Heart left ventricle (tissue), 16 donors: Measurements from ENCODE around the gene PLSCR2. TPM values are rescaled to one million over a fixed set of nuclear protein-coding genes. Genes with fewer than 3 reads are reported as not detected.

Experiments used
- ATAC-seq, 4 donors: fragments of 200-7000 bp; cut with Tn5 transposase; one replicate each; pipeline ENCODE4 v1.9.1; 2020 to 2022; ENCODE audit warnings: moderate library complexity in 4 of 4, mild to moderate bottlenecking in 3 of 4, moderate number of reproducible peaks in 1 of 4
- DNase-seq, 5 donors: peaks; one replicate each; pipeline ENCODE4 v3.0.0-alpha.2; 2020
- H3K27ac ChIP-seq, 12 donors: fragments of 200-600 bp; sonication (generic) in 4 of 12; one replicate each; pipeline versions ENCODE4 v1.5.0 to v1.8.0; 2016 to 2022; ENCODE audit warnings: mild to moderate bottlenecking in 2 of 12
- H3K27me3 ChIP-seq, 9 donors: fragments of 200-600 bp; sonication (generic) in 2 of 9; one replicate each; pipeline versions ENCODE4 v1.5.1 to v1.8.0; 2016 to 2022; ENCODE audit warnings: mild to moderate bottlenecking in 3 of 9
- H3K36me3 ChIP-seq, 9 donors: fragments of 200-600 bp; sonication (generic) in 2 of 9; one replicate each; pipeline versions ENCODE4 v1.5.0 to v1.8.0; 2018 to 2022; ENCODE audit warnings: mild to moderate bottlenecking in 2 of 9
- H3K4me1 ChIP-seq, 12 donors: fragments of 200-600 bp; sonication (generic) in 4 of 12; one replicate each; pipeline versions ENCODE4 v1.5.0 to v1.8.0; 2016 to 2022; ENCODE audit warnings: mild to moderate bottlenecking in 3 of 12
- H3K4me3 ChIP-seq, 12 donors: fragments of 200-600 bp; sonication (generic) in 4 of 12; one replicate each; pipeline versions ENCODE4 v1.5.0 to v1.8.0; 2017 to 2022; ENCODE audit warnings: mild to moderate bottlenecking in 9 of 12, moderate library complexity in 4 of 12
- H3K9me3 ChIP-seq, 12 donors: fragments of 200-600 bp; sonication (generic) in 4 of 12; one replicate each; pipeline versions ENCODE4 v1.5.0 to v1.8.0; 2016 to 2022; ENCODE audit warnings: mild to moderate bottlenecking in 1 of 12
- POLR2A ChIP-seq, 2 donors: fragments of 450-650 bp; IDR thresholded peaks; one replicate each; pipeline ENCODE4 v1.6.1; 2017; ENCODE audit warnings: antibody characterized with exemption in 2 of 2, mild to moderate bottlenecking in 2 of 2, moderate library complexity in 2 of 2
- WGBS, 4 donors: extraction: QIAGEN DNeasy Blood & Tissue Kit in 2 of 4; methylation state at CpG; one replicate each; pipeline versions ENCODE4 v1.1.5 to v1.1.7; 2013 to 2018; 5-methylcytosine and 5-hydroxymethylcytosine counted together
- intact Hi-C, 10 donors: fragments of 100-400 bp; cut with DNase I; formaldehyde crosslinking; loops; one replicate each; pipeline versions ENCODE4 v1.11.1 to v1.14.2; 2022
- polyA plus RNA-seq, 2 donors: library from polyadenylated mRNA; stranded (reverse); fragments of 200-250 nt; gene quantifications; one replicate each; pipeline ENCODE4 v1.2.3, GENCODE V29; 2013
- total RNA-seq, 9 donors: library from RNA; depleted of rRNA in 2 of 9; stranded (reverse); fragments of >200 nt in 2 of 9; fragmentation: NEBNext Ultra II Directional in 3 of 9; extraction: Animal tissue kit (Norgen Biotek cat#: 25700) in 3 of 9; gene quantifications; one replicate each; pipeline versions ENCODE4 v1.1.0 to v1.2.4, GENCODE V29; 2016 to 2023
- TF ChIP-seq, protein P1 (sequence below), 12 donors: fragments of 200-600 bp; sonication (generic) in 4 of 12; IDR thresholded peaks; one replicate each; pipeline versions ENCODE4 v1.5.0 to v1.8.0; 2018 to 2022; ENCODE audit warnings: antibody characterized with exemption in 12 of 12, mild to moderate bottlenecking in 5 of 12
- donor health status: ischemic (EF 13 %, LVEDD 7.1; RV severe dilation, severe dysfunction).
- donor health status: healthy with polysubstance abuse.
- donor health status: DM: no; HTN: yes; CAD: no.
- donor health status: DM: no; HTN: no; CAD: no.
- donor health status: ischemic (EF 25% LVEDD 6.9; RV normal size, moderate dysfunction).
- donor health status: ischemic (EF 25% LVEDD 5.7; RV mildly dilated, moderate dysfunction).
- donor health status: healthy.
- donor health status: DM: yes; HTN: yes; CAD: no.
- donor health status: ischemic (EF 35%, LVEDD 5.7; RV mildly dilated, moderate dysfunction).
- donor health status: nonischemic (EF 11% LVEDD 7.7; RV severe dilation, severe dysfunction).
- donor health status: DM: yes; HTN: yes; CAD: no.
- donor health status: PGD.
- donor health status: ischemic (EF 29% LVEDD 5.4; RV normal size, mild dysfunction).
- donor health status: nonischemic (EF 23%, LVEDD 6.1; RV moderate dilation, normal function).

PLSCR2 gene
- total and polyA plus RNA-seq, 11 donors, result not detected

DNA sequence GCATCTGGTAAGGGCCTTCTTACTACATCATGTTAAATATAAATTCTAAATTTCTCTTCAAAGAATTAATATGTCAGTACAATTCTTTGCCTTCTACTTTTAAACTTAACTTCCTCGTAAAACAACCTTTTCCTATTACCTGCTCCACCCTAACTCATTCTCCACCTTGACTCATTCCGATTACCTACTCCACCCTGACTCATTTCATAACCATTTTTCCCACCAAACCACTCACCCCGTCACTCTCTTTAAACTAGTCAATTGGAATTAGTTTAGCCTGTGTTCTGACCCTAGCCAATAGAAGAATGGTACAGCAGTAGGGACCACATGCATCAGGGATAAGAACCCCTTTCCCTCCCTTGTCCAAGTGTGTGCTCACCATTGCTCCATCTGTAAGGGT, 65.6 kb downstream of the PLSCR2 start:
- ATAC-seq (no peak), DNase-seq (no peak)
- TF ChIP-seq POLR2A (IDR thresholded peaks at IDR 0.05), result no peak
- TF ChIP-seq, protein P1, sequence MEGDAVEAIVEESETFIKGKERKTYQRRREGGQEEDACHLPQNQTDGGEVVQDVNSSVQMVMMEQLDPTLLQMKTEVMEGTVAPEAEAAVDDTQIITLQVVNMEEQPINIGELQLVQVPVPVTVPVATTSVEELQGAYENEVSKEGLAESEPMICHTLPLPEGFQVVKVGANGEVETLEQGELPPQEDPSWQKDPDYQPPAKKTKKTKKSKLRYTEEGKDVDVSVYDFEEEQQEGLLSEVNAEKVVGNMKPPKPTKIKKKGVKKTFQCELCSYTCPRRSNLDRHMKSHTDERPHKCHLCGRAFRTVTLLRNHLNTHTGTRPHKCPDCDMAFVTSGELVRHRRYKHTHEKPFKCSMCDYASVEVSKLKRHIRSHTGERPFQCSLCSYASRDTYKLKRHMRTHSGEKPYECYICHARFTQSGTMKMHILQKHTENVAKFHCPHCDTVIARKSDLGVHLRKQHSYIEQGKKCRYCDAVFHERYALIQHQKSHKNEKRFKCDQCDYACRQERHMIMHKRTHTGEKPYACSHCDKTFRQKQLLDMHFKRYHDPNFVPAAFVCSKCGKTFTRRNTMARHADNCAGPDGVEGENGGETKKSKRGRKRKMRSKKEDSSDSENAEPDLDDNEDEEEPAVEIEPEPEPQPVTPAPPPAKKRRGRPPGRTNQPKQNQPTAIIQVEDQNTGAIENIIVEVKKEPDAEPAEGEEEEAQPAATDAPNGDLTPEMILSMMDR (IDR thresholded peaks at IDR 0.05), result no peak
- H3K9me3 ChIP-seq, result no peaks in the 10 kb centered on the region
- intact Hi-C loops, result no loop called here
- no peak overlapping the region for H3K27ac ChIP-seq
- H3K4me3 ChIP-seq, result no peak overlapping the region
- WGBS, 4 donors, result 92 to 95% (median 94%) methylated on average over 3 of the region's 3 CpGs
- H3K4me1 ChIP-seq, result no peaks in the 10 kb centered on the region
- no peaks in the 10 kb centered on the region for H3K27me3 ChIP-seq
- no peaks in the 10 kb centered on the region for H3K36me3 ChIP-seq

DNA sequence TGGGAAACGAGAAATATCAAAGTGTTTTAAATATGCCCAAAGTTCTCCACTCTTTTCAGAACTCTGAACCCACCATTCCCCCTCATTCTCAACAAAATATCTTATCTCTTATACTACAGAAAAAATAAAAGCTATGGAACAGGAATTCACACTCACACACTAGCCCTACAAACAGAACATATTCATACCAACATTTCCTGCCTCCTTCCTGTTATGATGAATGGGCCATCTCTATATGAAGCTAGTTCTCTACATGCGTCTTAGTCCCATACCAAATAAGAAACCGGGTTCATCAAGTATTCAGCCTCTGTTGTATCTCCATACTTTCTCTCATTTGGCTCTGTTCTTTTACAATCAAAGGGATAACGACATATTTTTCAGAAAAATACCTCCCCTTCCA, 72.6 kb downstream of the PLSCR2 start:
- 73 to 83% (median 81%) methylated on average over 4 of the region's 4 CpGs for WGBS, 4 donors
- ATAC-seq, result no peak
- H3K4me3 ChIP-seq, result no peak overlapping the region
- no peaks in the 10 kb centered on the region for H3K9me3 ChIP-seq
- DNase-seq, result no peak
- H3K27me3 ChIP-seq, result no peaks in the 10 kb centered on the region
- H3K4me1 ChIP-seq, result no peaks in the 10 kb centered on the region
- no peak overlapping the region for H3K27ac ChIP-seq
- intact Hi-C loops, result no loop called here
- no peak for TF ChIP-seq POLR2A (IDR thresholded peaks at IDR 0.05)
- TF ChIP-seq, protein P1 (IDR thresholded peaks at IDR 0.05), result no peak
- no peaks in the 10 kb centered on the region for H3K36me3 ChIP-seq

DNA sequence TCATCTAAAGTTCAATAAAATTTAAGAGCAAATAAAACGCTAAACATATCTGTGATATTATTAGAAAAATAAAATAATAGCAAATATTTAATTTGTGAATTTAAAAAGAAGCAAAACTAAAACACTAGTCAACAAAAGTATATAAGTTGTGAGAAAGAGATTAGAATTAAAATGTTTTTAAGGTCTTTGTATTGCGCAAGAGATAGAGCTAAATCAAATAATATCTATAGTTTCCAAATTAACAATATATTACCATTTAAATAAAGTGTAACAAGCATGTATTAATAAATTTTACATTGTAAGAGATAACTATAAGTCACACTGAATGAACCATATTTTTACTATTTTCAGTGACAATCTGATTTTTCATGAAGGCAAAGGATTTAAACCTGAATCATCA, 74.2 kb downstream of the PLSCR2 start:
- Histone ChIP-seq H3K9me3 (no peaks in the 10 kb centered on the region), H3K36me3 (no peaks in the 10 kb centered on the region), H3K27me3 (no peaks in the 10 kb centered on the region), H3K4me1 (peaks cover 0 to 12% (median 7%) of the 10 kb centered on the region in 12 donors), H3K4me3 (no peak overlapping the region), H3K27ac (no peak overlapping the region)
- intact Hi-C loops, result no loop called here
- WGBS, 4 donors, result 94 to 97% (median 96%) methylated on average over 2 of the region's 2 CpGs
- TF ChIP-seq, protein P1 (IDR thresholded peaks at IDR 0.05), result no peak
- TF ChIP-seq POLR2A (IDR thresholded peaks at IDR 0.05), result no peak
- DNase-seq (no peak), ATAC-seq (no peak)

- H3K36me3 ChIP-seq, result no peaks in the 10 kb centered on the region
- peak overlapping the region in 7 of 12 donors; percentile 22 to 55 (median 34) for H3K27ac ChIP-seq
- H3K9me3 ChIP-seq, result no peaks in the 10 kb centered on the region
- no peak overlapping the region for H3K4me3 ChIP-seq
- ATAC-seq (peak; percentile 71 to 89 (median 83)), DNase-seq (peak in 1 of 5 donors; percentile 29)
- TF ChIP-seq, protein P1 (IDR thresholded peaks at IDR 0.05), result no peak
- no peak for TF ChIP-seq POLR2A (IDR thresholded peaks at IDR 0.05)
- intact Hi-C loops, result no loop called here
- H3K27me3 ChIP-seq, result no peaks in the 10 kb centered on the region
- H3K4me1 ChIP-seq, result peaks cover 0 to 19% (median 8%) of the 10 kb centered on the region in 12 donors
Measured at GRCh38 chr3:146390957-146391356, 78.4 kb downstream of the PLSCR2 start.
